Stimulated activated naive CD4-positive, alpha-beta T cell treated with Interleukin-2 at 50 U/mL for 16 hours (primary cell): Measurements from ENCODE around the gene PRR33.

Experiments
- DNase-seq: peaks from one replicate; lab custom pipeline; 2025; lab: John Stamatoyannopoulos, UW

PRR33 gene

GRCh38 chr11:1862588-1863351 is 28.9 kb downstream of the PRR33 start:
- DNase-seq, result no peak

- no peak for DNase-seq
Observed at GRCh38 chr11:1861435-1862411, 30.0 kb downstream of the PRR33 start.

DNA sequence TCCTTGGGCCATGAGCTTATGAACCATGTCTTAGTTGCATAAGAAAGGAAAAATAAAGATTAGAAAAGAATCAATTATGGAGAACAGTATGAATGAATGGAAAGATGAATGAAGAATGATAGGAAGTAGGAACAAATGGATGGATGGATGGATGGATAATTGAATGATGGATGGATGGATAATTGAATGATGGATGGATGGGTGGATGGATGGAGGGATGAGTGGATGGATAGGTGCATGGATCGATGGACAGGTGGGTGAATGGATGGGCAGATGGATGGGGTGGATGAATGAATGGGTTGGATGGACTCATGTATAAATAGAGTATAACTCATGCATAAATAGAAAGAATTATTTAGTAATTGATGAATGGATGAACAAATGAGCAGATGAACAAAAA is 31.6 kb downstream of the PRR33 start:
- DNase-seq, result no peak

- DNase-seq, result no peak
Observed at GRCh38 chr11:1859004-1859403, 32.7 kb downstream of the PRR33 start.

- no peak for DNase-seq
Observed at GRCh38 chr11:1858576-1858975, 33.1 kb downstream of the PRR33 start.

DNA sequence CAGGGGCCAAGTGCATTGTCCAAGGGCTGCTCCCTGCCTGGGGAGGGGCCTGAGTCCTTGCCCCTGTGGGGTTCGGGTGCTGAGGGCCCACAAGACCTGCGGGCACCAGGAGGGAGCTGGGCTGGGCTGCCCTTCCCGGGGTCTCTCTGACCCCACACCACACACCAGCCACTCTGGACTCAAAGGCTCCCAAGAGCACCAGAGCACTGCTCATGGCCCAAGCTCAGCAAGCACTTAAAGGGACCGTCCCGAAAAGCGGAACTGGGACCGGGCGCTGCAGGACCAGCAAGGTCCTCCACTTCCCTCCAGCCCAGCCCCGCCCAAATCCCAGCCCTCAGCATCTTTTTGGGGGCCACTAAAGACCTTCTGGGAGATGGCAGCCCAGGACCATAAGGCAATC is 33.5 kb downstream of the PRR33 start:
- DNase-seq, result no peak

GRCh38 chr11:1857064-1857463 is 34.6 kb downstream of the PRR33 start:
- DNase-seq, result no peak

GRCh38 chr11:1856306-1857005 is 35.2 kb downstream of the PRR33 start:
- no peak for DNase-seq

- no peak for DNase-seq
Observed at GRCh38 chr11:1855886-1856265, 35.8 kb downstream of the PRR33 start.

GRCh38 chr11:1854949-1855885 is 36.5 kb downstream of the PRR33 start:
- DNase-seq, result peak; percentile 45

GRCh38 chr11:1854132-1854948 is 37.4 kb downstream of the PRR33 start:
- no peak for DNase-seq

DNA sequence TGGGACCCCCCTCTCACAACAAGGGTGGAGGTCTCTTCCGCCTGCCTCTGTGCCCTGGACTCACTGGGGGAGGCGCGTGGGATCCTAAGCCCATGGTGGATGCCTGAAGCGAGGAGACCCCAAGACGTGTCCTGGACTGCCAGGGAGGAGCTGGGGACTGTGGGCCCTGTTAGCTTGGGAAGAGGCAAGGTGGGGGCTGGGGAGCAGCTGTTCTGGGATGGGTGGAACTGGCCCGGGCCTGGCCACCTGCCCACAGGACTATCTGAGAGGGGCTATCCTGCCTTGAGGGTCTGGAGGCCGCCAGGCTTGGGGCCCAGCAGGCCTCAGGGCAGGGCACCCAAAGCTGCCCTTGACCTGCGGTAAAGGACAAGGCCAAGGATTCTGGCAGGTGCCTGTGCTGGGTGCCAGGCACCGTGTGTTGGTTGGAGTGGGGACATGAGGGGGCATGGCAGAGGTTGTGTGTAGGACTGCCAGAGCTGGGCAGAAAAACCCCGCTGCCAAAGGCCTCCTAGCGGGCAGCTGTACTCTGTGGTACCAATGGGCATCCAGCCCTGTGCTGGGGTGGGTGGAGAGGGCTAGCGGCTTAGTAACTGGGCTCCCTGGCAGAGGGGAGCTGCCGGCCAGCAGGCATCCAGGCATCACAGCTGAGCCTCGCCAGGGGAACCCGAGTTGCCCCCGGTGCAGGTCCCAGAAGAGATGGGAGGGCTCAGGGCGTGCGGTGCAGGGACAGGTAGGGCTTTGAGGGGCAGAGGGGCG is 38.1 kb downstream of the PRR33 start:
- DNase-seq, result peak; percentile 27

- DNase-seq, result peak; percentile 89
Observed at GRCh38 chr11:1852877-1853276, 38.8 kb downstream of the PRR33 start, which contains the start of gene LSP1. Gene LSP1, plus strand, starts transcription at chr11:1853084. Its CDS starts 61 bp downstream, at chr11:1853145.

DNA sequence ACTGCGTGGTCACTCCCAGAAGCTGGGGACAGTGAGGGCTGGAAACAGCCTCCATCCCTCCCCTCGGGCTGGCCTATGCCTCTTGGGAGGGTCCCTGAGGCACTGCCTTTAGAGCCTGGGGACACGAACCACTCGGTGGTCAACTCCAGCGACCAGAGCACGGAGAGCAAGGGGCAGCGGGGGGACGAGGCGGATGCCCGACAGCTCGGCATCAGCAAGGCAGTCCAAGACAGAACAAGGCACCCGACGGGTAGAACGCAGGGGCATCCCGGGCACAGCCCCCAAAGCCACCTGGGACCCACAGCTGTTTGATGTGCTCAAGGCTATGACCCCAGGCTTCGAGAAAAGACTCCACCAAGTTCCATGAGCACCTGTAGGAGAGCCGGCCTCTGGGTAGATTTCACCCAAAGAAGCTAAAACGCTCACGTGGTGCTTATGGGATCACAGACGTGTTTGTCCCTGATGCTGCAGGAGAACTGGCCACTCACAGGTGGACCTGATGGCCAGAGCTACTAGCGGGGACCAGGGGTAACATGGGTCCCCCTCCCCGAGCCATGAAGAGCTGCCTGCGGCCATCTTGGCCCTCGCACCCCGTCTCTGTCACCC is 39.3 kb downstream of the PRR33 start:
- no peak for DNase-seq

DNA sequence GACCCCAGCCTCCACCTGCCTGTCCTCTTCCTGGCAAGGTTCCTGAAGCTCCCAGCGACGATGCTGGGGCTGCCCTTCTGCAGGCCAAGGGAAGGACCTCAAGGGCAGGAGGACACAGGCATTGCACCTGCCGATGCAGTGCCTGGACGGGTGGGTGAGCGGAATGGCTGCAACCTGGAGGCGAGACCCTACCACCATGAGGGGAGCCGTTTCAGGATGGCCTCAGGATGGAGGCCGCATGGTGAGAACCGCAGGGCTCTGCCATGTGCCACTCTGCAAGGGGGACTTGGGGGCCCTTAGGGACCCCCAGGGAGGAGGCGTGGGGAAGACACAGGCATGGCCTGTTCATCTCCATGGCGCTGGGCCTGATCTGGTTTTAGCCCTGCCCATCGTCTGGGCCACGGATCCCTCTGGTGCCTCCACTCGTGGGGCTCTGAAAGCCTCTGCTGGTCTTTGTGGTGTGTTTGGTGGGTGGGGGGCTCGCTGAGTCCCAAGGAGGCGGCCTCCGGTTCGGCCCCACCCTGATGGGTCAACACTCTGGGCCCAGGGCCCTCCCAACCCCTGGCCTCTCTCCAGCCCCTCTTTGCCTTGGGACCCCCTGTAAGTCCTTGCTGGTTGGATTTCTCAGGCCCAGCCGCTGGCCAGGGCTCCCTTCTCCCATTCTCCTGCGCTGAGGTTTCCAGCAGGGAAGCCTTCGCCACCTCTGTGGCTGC is 40.1 kb downstream of the PRR33 start:
- no peak for DNase-seq

DNA sequence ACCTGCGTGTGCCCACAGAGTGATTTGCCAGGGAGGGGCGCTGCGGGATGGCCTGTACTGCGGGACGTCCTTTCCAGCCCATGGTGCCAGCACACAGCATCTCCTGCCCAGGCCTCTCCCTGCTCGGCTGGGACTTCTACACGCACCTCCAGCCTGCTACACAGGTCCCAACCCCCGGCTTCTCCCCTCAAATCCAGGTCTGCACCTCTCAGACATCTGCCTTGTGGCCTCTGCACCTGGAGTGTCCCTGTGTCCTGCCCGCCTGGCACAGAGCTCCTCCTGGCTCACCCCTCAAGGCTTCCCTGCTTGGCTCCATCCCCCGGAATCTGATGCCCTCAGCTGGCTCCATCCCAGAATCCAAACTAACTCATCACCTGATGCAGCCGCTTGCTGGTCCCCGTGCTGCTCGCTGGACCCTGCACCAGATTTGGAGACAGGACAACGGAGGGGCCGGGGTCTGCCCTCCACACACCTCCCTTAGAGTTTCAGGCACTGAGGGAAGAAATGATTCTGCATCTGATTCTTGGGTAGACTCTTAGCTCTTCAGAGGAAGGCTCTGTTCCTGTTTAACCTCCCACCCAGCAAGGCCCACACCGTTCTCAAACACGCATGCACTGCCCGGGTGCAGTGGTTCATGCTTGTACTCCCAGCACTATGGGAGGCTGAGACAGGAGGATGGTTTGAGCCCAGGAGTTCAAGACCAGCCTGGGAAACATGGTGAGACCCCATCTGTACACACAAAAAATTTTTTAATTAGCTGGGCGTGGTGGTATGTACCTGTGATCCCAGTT is 42.9 kb downstream of the PRR33 start:
- DNase-seq, result no peak

DNA sequence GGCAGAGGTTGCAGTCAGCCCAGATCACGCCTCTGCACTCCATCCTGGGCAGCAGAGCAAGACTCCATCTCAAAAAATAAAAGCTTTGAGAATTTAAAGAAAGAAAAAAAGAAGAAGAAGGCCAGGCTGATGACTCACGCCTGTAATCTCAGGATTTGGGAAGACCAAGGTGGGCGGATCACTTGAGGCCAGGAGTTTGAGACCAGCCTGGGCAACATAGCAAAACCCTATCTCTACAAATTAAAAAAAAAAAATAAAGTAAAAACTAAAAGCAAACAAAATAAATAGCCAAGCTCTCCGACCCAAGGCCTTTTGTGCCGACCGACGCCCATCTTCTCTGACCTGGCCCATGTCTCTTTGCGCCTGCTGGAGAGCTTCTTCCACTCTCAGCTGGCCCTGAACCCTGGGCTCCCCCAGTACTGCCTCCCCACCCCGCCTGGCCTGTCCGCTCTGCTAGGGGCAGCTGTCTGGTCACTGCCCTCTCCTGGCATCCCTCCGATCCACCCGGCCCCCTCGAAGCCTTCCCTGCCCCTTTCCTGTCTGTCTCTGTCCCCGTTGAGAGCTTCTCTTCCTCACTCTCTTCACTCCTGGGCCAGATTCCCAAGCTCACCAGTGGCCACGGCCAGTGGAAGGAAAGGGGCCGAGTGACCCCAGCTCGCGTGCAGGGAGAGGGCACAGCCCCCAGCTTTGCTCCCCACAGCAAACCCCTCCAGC is 43.6 kb downstream of the PRR33 start:
- no peak for DNase-seq
